GM12873 (cell line): ENCODE measurements around the gene SIGLEC12.

Source experiments
- TF ChIP-seq, protein P1 (sequence below): IDR thresholded peaks from 2 replicates; pipeline ENCODE4 v1.5.1; 2012; ENCODE audit warnings: low read depth, mild to moderate bottlenecking, moderate library complexity, low read length, control low read depth; ENCODE audit not compliant: insufficient read depth; ENCODE audit errors: missing control alignments

SIGLEC12 gene

DNA sequence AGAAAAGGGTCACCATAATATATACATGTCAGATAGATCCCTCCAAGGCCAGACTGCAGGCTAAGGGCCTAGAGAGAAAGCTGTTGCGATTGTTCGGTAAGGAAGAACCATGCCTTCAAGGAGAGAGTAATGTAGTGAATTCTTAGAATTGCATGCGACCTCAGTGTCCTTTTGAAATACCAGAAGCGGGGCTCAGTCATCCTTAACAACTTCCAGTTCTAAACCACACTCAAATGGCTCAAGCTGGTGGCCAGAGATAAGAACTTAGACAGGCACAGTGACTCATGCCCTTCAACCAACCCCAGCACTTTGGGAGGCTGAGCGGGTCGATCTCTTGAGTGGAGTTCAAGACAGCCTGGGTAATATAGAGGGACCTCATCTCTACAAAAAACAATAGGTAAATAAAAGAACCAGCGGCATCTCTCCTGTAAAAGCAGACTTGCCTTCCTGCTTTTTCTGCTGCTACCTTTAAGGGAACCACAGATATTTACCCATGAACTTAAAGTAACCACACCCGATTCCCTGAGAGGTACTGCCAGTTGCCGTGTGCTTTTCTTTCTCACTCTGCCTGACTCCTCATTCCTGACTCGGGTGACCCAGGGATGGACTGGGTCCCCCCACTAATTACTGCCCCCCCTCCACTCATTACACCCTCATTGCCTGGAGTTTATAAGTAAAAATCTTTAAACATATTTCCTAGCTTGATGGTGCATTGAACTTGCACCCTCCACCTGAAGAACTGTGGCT lies 45.2 kb upstream of the SIGLEC12 start:
- TF ChIP-seq, protein P1, sequence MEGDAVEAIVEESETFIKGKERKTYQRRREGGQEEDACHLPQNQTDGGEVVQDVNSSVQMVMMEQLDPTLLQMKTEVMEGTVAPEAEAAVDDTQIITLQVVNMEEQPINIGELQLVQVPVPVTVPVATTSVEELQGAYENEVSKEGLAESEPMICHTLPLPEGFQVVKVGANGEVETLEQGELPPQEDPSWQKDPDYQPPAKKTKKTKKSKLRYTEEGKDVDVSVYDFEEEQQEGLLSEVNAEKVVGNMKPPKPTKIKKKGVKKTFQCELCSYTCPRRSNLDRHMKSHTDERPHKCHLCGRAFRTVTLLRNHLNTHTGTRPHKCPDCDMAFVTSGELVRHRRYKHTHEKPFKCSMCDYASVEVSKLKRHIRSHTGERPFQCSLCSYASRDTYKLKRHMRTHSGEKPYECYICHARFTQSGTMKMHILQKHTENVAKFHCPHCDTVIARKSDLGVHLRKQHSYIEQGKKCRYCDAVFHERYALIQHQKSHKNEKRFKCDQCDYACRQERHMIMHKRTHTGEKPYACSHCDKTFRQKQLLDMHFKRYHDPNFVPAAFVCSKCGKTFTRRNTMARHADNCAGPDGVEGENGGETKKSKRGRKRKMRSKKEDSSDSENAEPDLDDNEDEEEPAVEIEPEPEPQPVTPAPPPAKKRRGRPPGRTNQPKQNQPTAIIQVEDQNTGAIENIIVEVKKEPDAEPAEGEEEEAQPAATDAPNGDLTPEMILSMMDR = no peak

DNA sequence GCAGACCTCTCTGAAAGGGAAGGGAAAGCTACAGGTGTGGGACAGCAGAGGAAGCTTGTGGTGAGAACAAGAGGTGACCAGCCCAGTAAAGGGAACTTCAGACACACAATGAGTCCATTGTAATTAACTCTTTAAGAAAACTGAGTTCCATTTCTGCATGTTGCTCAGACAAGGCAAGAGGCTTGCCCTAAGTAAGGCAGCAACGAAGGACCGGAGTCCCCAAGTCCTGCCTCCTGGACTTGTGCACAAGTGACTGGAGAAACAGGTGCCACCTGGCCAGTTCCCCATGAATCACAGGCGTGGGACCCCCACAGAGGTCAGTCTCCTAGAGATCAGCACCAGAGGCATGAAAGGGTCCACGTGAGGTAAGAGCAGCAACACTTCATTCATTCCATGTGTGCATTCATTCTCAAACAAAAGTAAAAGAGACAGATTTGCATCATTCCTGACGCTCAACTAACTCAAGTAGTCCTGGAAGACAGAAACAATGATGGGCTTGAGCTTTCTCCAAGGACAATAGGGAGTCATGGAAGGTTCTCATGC lies 44.6 kb upstream of the SIGLEC12 start:
- TF ChIP-seq, protein P1 = no peak

DNA sequence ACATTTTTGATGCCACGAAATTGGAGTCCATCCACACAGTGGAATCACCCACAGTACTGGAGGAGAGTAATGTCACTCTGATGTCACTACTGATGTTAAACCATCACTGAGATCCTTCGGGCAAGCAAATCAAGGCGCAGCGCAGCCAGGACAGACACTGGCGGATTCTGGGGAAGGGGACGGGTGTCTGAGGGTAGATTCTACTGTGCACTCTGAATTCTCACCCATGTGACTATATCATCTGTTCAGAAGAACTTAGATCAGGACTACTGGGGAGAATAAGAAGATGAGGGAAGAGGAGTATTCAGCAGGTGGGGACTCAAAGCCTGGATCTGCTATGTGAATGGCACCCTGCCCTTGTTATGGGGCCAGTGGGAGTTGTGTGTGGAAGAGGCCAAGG lies 42.4 kb upstream of the SIGLEC12 start:
- TF ChIP-seq, protein P1 = no peak

DNA sequence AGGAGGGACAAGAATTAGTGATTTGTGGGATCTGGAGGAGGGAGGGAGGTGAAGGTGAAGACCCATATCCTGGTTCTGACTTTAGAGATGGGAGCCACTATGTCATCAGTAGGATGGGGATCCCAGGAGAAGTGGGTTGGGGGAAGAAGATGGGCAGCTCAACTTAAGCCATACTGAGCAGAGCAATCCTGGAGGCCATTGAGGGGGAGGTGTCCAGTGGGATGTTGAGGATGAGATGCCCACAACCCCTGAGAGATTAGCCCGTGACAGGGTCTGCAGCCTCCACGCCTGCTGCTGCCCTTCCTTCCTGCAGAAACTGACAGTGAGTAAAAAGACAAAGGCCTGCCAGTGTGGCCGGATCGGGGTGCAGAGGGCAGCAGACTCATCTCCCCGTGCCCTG lies 41.1 kb upstream of the SIGLEC12 start:
- TF ChIP-seq, protein P1 = no peak

DNA sequence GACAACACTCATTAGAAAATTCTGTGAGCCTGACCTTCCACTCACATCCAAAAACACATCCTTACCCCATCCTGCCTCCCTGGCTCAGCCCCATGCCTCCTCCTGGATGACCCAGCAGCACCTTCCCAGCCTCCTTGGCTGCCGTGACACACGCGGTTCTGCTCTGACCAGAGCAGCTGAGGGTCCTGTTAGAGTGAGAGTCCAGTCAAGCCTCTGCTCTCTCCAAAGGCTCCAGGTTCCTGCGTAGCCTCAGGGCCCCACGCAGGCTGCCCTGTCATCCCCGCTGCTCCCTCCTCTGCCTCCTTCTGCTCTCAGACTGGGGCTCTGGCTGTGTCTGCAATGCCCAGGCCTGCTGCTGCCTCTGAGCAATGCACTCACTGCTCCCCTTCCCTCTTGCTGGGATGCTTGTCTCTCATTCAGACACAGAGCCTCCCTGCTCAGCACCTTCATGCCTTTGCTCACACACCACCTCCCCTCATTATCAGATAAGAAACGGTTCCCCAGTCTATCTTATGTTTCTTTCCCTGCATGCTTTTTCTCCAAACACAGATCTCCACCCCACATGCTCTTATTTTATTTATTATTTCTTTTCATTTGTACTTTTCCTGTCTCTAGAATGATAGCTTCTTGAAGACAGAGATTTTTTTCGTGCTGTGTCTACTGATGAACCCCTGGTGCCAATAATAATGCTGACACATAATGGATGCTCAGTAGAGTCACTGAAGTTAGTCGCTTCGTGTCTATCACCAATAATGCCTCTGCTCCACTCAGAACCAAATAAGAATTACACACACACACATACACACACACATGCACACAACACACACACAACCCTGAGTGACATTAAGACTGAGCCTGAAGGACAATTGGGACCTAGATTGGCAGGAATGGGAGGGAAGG lies 40.1 kb upstream of the SIGLEC12 start:
- TF ChIP-seq, protein P1 = no peak

DNA sequence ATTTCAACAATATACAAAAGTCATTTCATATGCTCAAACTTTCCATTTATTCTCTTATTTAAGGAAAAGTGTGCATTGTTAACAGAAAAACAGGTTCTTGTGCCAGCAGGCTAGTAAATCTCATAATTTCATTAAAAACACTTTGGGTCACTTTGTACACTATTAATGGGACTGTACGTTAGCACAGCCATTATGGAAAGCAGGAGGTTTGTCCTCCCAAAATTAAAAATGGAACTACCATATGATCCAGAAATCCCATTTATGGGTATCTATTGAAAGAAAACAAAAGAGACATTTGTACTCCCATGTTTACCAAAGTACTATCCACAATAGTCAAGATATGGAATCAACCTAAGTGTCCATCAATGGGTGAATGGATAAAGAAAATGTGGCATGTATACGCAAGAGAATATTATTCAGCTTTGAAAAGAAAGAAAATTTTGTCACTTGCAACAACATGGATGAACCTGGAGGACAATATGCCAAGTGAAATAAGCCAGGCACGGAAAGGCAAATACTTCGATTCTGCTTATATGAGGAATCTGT lies 38.3 kb upstream of the SIGLEC12 start:
- TF ChIP-seq, protein P1 = no peak

DNA sequence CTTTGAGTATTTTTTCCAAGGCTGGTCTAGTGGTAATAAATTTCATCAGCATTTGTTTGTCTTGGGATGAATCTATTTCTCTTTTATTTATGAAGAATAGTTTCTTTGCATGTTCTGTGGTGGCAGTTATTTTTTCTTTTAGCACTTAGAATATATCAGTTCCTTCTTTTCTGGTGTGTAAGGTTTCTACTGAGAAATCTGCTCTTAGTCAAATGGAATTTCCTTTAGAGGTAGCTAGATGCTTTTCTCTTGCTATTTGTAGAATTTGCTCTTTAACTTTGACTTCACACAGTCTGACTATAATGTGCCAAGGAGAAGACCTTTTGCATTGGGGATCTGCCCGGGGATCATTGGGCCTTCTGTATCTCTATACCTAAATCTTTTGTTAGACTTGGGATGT lies 33.9 kb upstream of the SIGLEC12 start:
- TF ChIP-seq, protein P1 = no peak
